ENCODE results near the gene LHFPL6.

GRCh38 chr13:39462906-39463305 lies 140.1 kb downstream of the LHFPL6 start:
- no peak for TF ChIP-seq EZH2 (IDR thresholded peaks at IDR 0.05; ENCODE audit: insufficient read depth, poor library complexity, severe bottlenecking)
- TF ChIP-seq EZH2phosphoT487 (IDR thresholded peaks at IDR 0.05; ENCODE audit: insufficient read depth, low read depth): no peak

Data from GM23248 (cell line).